Tibial nerve (tissue), 4 donors: ENCODE measurements around the gene C6orf89. TPM values are rescaled to one million over a fixed set of nuclear protein-coding genes. Genes with fewer than 3 reads are reported as not detected.

Experiments
- DNase-seq, 2 donors: peaks; one replicate each; pipeline ENCODE4 v3.0.0-alpha.2; 2019; ENCODE audit warnings: low spot score in 2 of 2
- H3K27ac ChIP-seq, 4 donors: fragments of 200-600 bp; sonication (generic) in 3 of 4; one replicate each; pipeline ENCODE4 v1.5.1; 2017 to 2019; ENCODE audit warnings: mild to moderate bottlenecking in 1 of 4
- H3K27me3 ChIP-seq, 2 donors: fragments of 200-600 bp; sonication (generic) in 1 of 2; one replicate each; pipeline versions ENCODE4 v1.5.1 to v1.6.0; 2017 to 2019
- H3K36me3 ChIP-seq, 3 donors: fragments of 200-600 bp; sonication (generic); one replicate each; pipeline ENCODE4 v1.5.1; 2018 to 2019
- H3K4me1 ChIP-seq, 4 donors: fragments of 200-600 bp; sonication (generic) in 3 of 4; one replicate each; pipeline ENCODE4 v1.5.1; 2017 to 2019
- H3K4me3 ChIP-seq, 4 donors: fragments of 200-600 bp; sonication (generic) in 3 of 4; one replicate each; pipeline ENCODE4 v1.5.1; 2017 to 2019; ENCODE audit warnings: mild to moderate bottlenecking in 1 of 4, moderate library complexity in 1 of 4
- H3K9me3 ChIP-seq, 4 donors: fragments of 200-600 bp; sonication (generic) in 3 of 4; one replicate each; pipeline ENCODE4 v1.5.1; 2017 to 2019
- CTCF ChIP-seq, 5 experiments: fragments of 200-600 bp in 3 of 5; fragments of 450-650 bp in 2 of 5; sonication (generic) in 3 of 5; IDR thresholded peaks; one replicate each; pipeline ENCODE4 v1.5.1; 2016 to 2019; ENCODE audit warnings: antibody characterized with exemption in 5 of 5, mild to moderate bottlenecking in 3 of 5, moderate library complexity in 2 of 5
- EP300 ChIP-seq, 2 donors: sonication (generic); formaldehyde crosslinking; IDR thresholded peaks; one replicate each; pipeline ENCODE4 v1.6.1; 2017; ENCODE audit warnings: antibody characterized with exemption in 2 of 2, mild to moderate bottlenecking in 1 of 2
- POLR2A ChIP-seq, 2 donors: fragments of 450-650 bp; IDR thresholded peaks; one replicate each; pipeline ENCODE4 v1.6.1; 2017; ENCODE audit warnings: antibody characterized with exemption in 2 of 2, mild to moderate bottlenecking in 2 of 2, moderate library complexity in 2 of 2
- WGBS, 2 donors: methylation state at CpG; one replicate each; pipeline ENCODE4 v1.1.5; 2018; 5-methylcytosine and 5-hydroxymethylcytosine counted together
- total RNA-seq, 4 donors: library from RNA; depleted of rRNA; stranded (reverse); fragments of >200 nt; gene quantifications; one replicate each; pipeline ENCODE4 v1.1.0, GENCODE V29; 2016

C6orf89 gene
- total RNA-seq, 4 donors from 2014 or later = 41.1 to 57.9 (median 52.3) TPM

GRCh38 chr6:36957773-36958271, 72.1 kb downstream of the C6orf89 start:
- peak overlapping the region in 1 of 4 donors; percentile 35 for H3K4me3 ChIP-seq
- H3K27me3 ChIP-seq = no peaks in the 10 kb centered on the region
- WGBS, 2 donors = 70 to 88% methylated on average over 9 of the region's 9 CpGs
- no peak for TF ChIP-seq EP300 (IDR thresholded peaks at IDR 0.05)
- no peak for TF ChIP-seq CTCF (IDR thresholded peaks at IDR 0.05)
- no peak for TF ChIP-seq POLR2A (IDR thresholded peaks at IDR 0.05)
- DNase-seq = no peak
- H3K27ac ChIP-seq = no peak overlapping the region
- no peaks in the 10 kb centered on the region for H3K9me3 ChIP-seq
- no peaks in the 10 kb centered on the region for H3K36me3 ChIP-seq
- H3K4me1 ChIP-seq = peaks cover 0 to 12% (median 0%) of the 10 kb centered on the region in 4 donors

GRCh38 chr6:36958775-36959554, 73.2 kb downstream of the C6orf89 start:
- no peak overlapping the region for H3K4me3 ChIP-seq
- no peak for DNase-seq
- H3K36me3 ChIP-seq = no peaks in the 10 kb centered on the region
- TF ChIP-seq CTCF (IDR thresholded peaks at IDR 0.05) (no peak), EP300 (IDR thresholded peaks at IDR 0.05) (no peak), POLR2A (IDR thresholded peaks at IDR 0.05) (no peak)
- WGBS, 2 donors = 88 to 90% methylated on average over 41 to 43 of the region's 44 CpGs
- H3K4me1 ChIP-seq = peaks cover 0 to 19% (median 2%) of the 10 kb centered on the region in 4 donors
- H3K27me3 ChIP-seq = no peaks in the 10 kb centered on the region
- no peaks in the 10 kb centered on the region for H3K9me3 ChIP-seq
- H3K27ac ChIP-seq = no peak overlapping the region

DNA sequence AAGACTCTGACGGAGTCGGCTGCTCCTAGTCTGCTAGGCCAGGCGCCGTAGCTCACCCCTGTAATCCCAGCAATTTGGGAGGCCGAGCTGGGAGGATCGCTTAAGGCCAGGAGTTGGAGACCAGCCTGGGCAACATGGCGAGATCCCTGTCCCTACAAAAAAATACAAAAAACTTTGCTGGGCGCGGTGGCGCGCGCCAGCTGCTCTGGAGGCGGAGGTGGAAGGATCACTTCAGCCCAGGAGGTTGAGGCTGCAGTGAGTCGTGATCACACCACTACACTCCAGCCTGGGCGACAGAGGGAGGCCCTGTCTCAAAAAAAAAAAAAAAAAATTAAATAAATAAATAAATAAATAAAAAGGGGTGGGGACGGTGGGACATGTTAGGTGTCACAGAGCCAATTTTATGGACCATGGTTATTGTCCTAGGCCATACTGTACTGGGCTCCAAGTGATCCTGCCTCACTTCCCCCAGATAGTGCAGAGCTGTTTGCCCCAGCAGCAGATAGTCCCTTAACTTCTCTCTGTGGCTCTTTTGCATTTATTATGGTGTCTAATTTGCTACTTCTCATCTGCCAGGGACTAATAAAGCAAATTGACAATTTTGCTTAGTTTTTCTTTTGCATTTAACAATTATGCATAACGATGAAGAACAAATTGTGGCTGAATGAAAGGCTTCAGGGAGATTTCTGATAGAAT, 74.0 kb downstream of the C6orf89 start:
- Histone ChIP-seq H3K9me3 (no peaks in the 10 kb centered on the region), H3K4me3 (no peak overlapping the region), H3K27me3 (no peaks in the 10 kb centered on the region), H3K36me3 (no peaks in the 10 kb centered on the region), H3K4me1 (peaks cover 0 to 22% (median 4%) of the 10 kb centered on the region in 4 donors), H3K27ac (no peak overlapping the region)
- TF ChIP-seq EP300 (IDR thresholded peaks at IDR 0.05) (no peak), POLR2A (IDR thresholded peaks at IDR 0.05) (no peak), CTCF (IDR thresholded peaks at IDR 0.05) (no peak)
- DNase-seq = no peak
- WGBS, 2 donors = 89 to 90% methylated on average over 17 of the region's 17 CpGs

DNA sequence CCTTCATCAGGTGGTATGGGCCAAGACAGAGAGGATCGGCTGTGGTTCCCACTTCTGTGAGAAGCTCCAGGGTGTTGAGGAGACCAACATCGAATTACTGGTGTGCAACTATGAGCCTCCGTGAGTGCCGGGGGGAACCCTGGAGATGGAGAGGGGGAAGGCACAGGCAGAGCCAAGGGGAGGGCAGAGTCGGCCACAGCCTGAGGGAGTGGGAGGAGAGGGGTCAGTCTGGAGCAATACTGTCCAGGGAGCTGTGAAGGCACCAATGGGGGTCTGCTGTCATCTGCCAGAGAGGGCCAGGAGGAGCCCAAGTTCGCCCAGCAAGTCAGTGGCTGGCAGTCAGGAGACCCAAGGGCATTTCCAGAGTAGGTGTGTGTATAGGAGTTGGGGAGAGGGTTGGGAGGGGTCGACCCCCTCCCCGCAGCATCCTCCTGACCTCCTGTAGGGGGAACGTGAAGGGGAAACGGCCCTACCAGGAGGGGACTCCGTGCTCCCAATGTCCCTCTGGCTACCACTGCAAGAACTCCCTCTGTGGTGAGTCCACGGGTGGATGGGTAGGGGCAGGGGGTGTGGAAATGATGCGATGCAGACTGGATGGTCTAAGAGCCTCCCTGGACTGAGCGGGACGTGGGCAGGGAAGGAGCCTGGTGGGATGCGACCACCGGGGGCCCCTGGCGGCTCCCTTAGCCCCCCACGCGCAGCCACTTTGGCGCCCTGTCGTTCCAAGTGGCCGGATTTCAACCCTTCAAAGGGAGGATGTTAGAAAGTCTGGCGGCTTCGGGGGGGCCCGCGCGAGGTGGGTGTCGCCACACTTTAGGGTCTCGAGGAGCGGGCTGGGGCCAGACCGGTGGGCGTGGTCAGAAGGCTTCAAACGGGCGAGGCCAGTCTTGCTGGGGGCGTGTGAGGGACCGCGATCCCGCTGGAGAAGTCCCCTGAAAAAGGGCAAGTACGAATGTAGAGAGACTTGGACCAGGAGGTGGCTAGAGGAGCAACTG, 76.0 kb downstream of the C6orf89 start:
- Histone ChIP-seq H3K36me3 (peaks cover 0 to 10% (median 0%) of the 10 kb centered on the region in 3 donors), H3K4me1 (peaks cover 0 to 22% (median 4%) of the 10 kb centered on the region in 4 donors), H3K4me3 (no peak overlapping the region), H3K27me3 (no peaks in the 10 kb centered on the region), H3K9me3 (no peaks in the 10 kb centered on the region), H3K27ac (no peak overlapping the region)
- TF ChIP-seq CTCF (IDR thresholded peaks at IDR 0.05) = no peak
- TF ChIP-seq POLR2A (IDR thresholded peaks at IDR 0.05) = no peak
- no peak for TF ChIP-seq EP300 (IDR thresholded peaks at IDR 0.05)
- WGBS, 2 donors = 63 to 72% methylated on average over 40 of the region's 40 CpGs
- no peak for DNase-seq
